Right lobe of liver (tissue), 4 donors: ENCODE measurements around the gene HABP4.

Source experiments
- POLR2A ChIP-seq: fragments of 450-650 bp; IDR thresholded peaks from one replicate; pipeline ENCODE4 v1.6.1; 2017; ENCODE audit warnings: antibody characterized with exemption, mild to moderate bottlenecking
- TF ChIP-seq, protein P1 (sequence below), 4 donors: fragments of 200-600 bp in 3 of 4; fragments of 450-650 bp in 1 of 4; IDR thresholded peaks; one replicate each; pipeline versions ENCODE4 v1.5.1 to v1.8.0; 2016 to 2022; ENCODE audit warnings: antibody characterized with exemption in 4 of 4, mild to moderate bottlenecking in 2 of 4
- donor health status: DM: no; HTN: no; CAD: no.
- donor health status: DM: no; HTN: no; CAD: no.
- donor health status: DM: no; HTN: yes; CAD: no.

DNA sequence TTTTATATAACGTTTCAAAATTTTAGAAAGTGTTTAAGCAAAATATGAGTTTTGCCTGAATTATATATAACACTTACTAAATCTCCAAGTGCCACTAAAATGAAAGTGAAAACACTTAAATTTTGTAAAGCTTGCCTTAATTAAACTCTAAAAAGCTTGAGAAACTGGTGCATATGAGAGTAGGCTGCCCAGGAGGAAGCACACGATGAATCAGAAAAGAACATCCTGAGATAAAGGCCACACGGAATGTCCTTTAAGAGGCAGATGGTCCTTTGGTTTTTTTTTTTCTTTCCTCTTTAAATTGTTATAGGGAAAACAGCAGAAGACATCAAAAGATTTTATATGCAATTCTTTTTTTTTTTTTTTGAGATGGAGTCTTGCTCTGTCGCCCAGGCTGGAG, 60.3 kb downstream of the HABP4 start:
- TF ChIP-seq, protein P1, sequence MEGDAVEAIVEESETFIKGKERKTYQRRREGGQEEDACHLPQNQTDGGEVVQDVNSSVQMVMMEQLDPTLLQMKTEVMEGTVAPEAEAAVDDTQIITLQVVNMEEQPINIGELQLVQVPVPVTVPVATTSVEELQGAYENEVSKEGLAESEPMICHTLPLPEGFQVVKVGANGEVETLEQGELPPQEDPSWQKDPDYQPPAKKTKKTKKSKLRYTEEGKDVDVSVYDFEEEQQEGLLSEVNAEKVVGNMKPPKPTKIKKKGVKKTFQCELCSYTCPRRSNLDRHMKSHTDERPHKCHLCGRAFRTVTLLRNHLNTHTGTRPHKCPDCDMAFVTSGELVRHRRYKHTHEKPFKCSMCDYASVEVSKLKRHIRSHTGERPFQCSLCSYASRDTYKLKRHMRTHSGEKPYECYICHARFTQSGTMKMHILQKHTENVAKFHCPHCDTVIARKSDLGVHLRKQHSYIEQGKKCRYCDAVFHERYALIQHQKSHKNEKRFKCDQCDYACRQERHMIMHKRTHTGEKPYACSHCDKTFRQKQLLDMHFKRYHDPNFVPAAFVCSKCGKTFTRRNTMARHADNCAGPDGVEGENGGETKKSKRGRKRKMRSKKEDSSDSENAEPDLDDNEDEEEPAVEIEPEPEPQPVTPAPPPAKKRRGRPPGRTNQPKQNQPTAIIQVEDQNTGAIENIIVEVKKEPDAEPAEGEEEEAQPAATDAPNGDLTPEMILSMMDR (IDR thresholded peaks at IDR 0.05) = no peak
- TF ChIP-seq POLR2A = no peak
